ENCODE results near the gene TCTN3. TPM values are rescaled to one million over a fixed set of nuclear protein-coding genes. Genes with fewer than 3 reads are reported as not detected.

TCTN3 gene
- total and polyA plus RNA-seq, 2 of the 4 experiments (the other 2 are of a cell fraction): 26.9 to 35.1 TPM

GRCh38 chr10:95664543-95664942 lies 29.2 kb downstream of the TCTN3 start:
- ATAC-seq (ENCODE audit: low read depth): peak; percentile 60
- H3K36me3 ChIP-seq (ENCODE audit: control insufficient read depth, insufficient read depth, low read length): peaks cover 7% of the 10 kb centered on the region
- H2BK20ac ChIP-seq (ENCODE audit: low read depth, low read length): no peak overlapping the region
- no peak overlapping the region for H3K4me3 ChIP-seq (ENCODE audit: insufficient read depth, low read depth, low read length)
- dilution Hi-C loops (cut with HindIII; ENCODE audit: low sequenced_read_pairs, unreplicated experiment) (no loop called here), in situ Hi-C loops (cut with MboI; ENCODE audit: low sequenced_read_pairs) (no loop called here), intact Hi-C loops (cut with micrococcal nuclease) (loop anchor here (5.0 kb wide), 1 partner anchor 788 kb away; no protein-coding TSS in a partner anchor)
- no peak overlapping the region for H3K4me2 ChIP-seq (ENCODE audit: low read depth, low read length)
- H3K14ac ChIP-seq (replicated peaks; ENCODE audit: low read depth, low read length): no peak overlapping the region
- no peak overlapping the region for H4K5ac ChIP-seq (ENCODE audit: low read depth, low read length)
- H2AFZ ChIP-seq (replicated peaks; ENCODE audit: low read length, poor library complexity): no peak overlapping the region
- H3K9me1 ChIP-seq (ENCODE audit: insufficient read depth, low read length): no peaks in the 10 kb centered on the region
- H4K8ac ChIP-seq (ENCODE audit: low read depth in 2 of 2, low read length in 2 of 2): no peak overlapping the region
- no peaks in the 10 kb centered on the region for H4K20me1 ChIP-seq (ENCODE audit: insufficient read depth, low read length)
- no peak overlapping the region for H3K56ac ChIP-seq (ENCODE audit: extremely low read depth, insufficient read depth, low read length)
- H4K91ac ChIP-seq (ENCODE audit: insufficient read depth, low read depth, low read length): no peak overlapping the region
- H2BK5ac ChIP-seq (ENCODE audit: low read depth, low read length, poor library complexity, severe bottlenecking): no peak overlapping the region
- H3K27me3 ChIP-seq (ENCODE audit: control insufficient read depth, insufficient read depth, low read length): no peaks in the 10 kb centered on the region
- no peak overlapping the region for H3K18ac ChIP-seq (ENCODE audit: low read depth, low read length)
- no peak overlapping the region for H3K4ac ChIP-seq (ENCODE audit: low read depth, low read length)
- TF ChIP-seq CEBPB (IDR thresholded peaks at IDR 0.05; ENCODE audit: low read depth, low read length): no peak
- no peak for TF ChIP-seq RAD21 (IDR thresholded peaks at IDR 0.05; ENCODE audit: low read length)
- no peak for TF ChIP-seq NFE2L2 (IDR thresholded peaks at IDR 0.05; ENCODE audit: low read depth, low read length)
- no peak for TF ChIP-seq BHLHE40 (IDR thresholded peaks at IDR 0.05; ENCODE audit: low read depth, low read length)
- TF ChIP-seq FOS (IDR thresholded peaks at IDR 0.05; ENCODE audit: low read depth, low read length): no peak
- no peak for TF ChIP-seq ELK1 (IDR thresholded peaks at IDR 0.05; ENCODE audit: borderline replicate concordance, low read depth, low read length)
- no peak for TF ChIP-seq CTCF (conservative IDR thresholded peaks at IDR 0.05; ENCODE audit: low read depth, low read length)
- TF ChIP-seq RCOR1 (IDR thresholded peaks at IDR 0.05; ENCODE audit: insufficient replicate concordance, low read length): no peak
- no peak for TF ChIP-seq MXI1 (IDR thresholded peaks at IDR 0.05; ENCODE audit: borderline replicate concordance, low read depth, low read length)
- no peak for TF ChIP-seq MAZ (IDR thresholded peaks at IDR 0.05; ENCODE audit: borderline replicate concordance, low read depth, low read length)
- no peak for TF ChIP-seq CHD1 (IDR thresholded peaks at IDR 0.05; ENCODE audit: low read depth, low read length)
- TF ChIP-seq POLR2A (IDR thresholded peaks at IDR 0.05; ENCODE audit: low read depth, low read length): no peak
- TF ChIP-seq SMC3 (IDR thresholded peaks at IDR 0.05; ENCODE audit: low read depth, low read length): no peak
- no peak for TF ChIP-seq MAFK (IDR thresholded peaks at IDR 0.05; ENCODE audit: low read depth, low read length)
- TF ChIP-seq USF2 (IDR thresholded peaks at IDR 0.05; ENCODE audit: low read depth, low read length): no peak
- no peak for TF ChIP-seq RFX5 (IDR thresholded peaks at IDR 0.05; ENCODE audit: low read depth, low read length)
- no peak overlapping the region for H2AK9ac ChIP-seq (replicated peaks; ENCODE audit: low read depth, low read length, poor library complexity)
- ChIA-PET POLR2A (ENCODE audit: unreplicated experiment) (no interaction called here), CTCF (no interaction called here)
- H2BK120ac ChIP-seq (ENCODE audit: low read depth, low read length): no peak overlapping the region
- no peaks in the 10 kb centered on the region for H3K9me3 ChIP-seq (ENCODE audit: control insufficient read depth, insufficient read depth, low read length)
- no TSS peak for BruUV-seq (replicated peaks)
- H3K79me1 ChIP-seq (ENCODE audit: low read depth in 1 of 2, low read length in 2 of 2): no peaks in the 10 kb centered on the region
- H3K27ac ChIP-seq (ENCODE audit: insufficient read depth, low read length): no peak overlapping the region
- no peaks in the 10 kb centered on the region for H3K4me1 ChIP-seq (ENCODE audit: control insufficient read depth, insufficient read depth, low read length)
- no peak overlapping the region for H2BK15ac ChIP-seq (ENCODE audit: low read depth, low read length)
- H3K23ac ChIP-seq (ENCODE audit: low read depth, low read length): no peak overlapping the region
- peak; percentile 56 for DNase-seq
- no peak overlapping the region for H2AK5ac ChIP-seq (ENCODE audit: low read depth, low read length)
- H3K9ac ChIP-seq (ENCODE audit: low read depth, low read length): no peak overlapping the region
